Psoas muscle (tissue), 8 donors: Measurements from ENCODE around the gene SPAG16. TPM values are rescaled to one million over a fixed set of nuclear protein-coding genes. Genes with fewer than 3 reads are reported as not detected.

Source experiments
- ATAC-seq, 4 donors: fragments of 200-7000 bp; cut with Tn5 transposase; one replicate each; pipeline ENCODE4 v1.9.1; 2020; ENCODE audit warnings: moderate library complexity in 3 of 4, mild to moderate bottlenecking in 2 of 4
- DNase-seq, 2 donors: peaks; one replicate each; pipeline ENCODE4 v3.0.0-alpha.2; 2020
- H3K27ac ChIP-seq: fragments of 200-600 bp; one replicate; pipeline ENCODE4 v1.8.0; 2022
- H3K27me3 ChIP-seq, 3 donors: fragments of 200-600 bp in 1 of 3; one replicate each; pipeline versions ENCODE4 v1.6.1 to v1.8.0; 2013 to 2022; ENCODE audit warnings: low read length in 2 of 3, mild to moderate bottlenecking in 2 of 3, moderate library complexity in 1 of 3; ENCODE audit not compliant: insufficient read depth in 3 of 3
- H3K36me3 ChIP-seq, 2 donors: fragments of 200-600 bp in 1 of 2; one replicate each; pipeline versions ENCODE4 v1.6.1 to v1.8.0; 2013 to 2022; ENCODE audit warnings: low read depth in 1 of 2, mild to moderate bottlenecking in 1 of 2, moderate library complexity in 1 of 2; ENCODE audit not compliant: insufficient read depth in 1 of 2
- H3K4me1 ChIP-seq: fragments of 200-600 bp; one replicate; pipeline ENCODE4 v1.8.0; 2022
- H3K4me3 ChIP-seq: fragments of 200-600 bp; one replicate; pipeline ENCODE4 v1.8.0; 2022; ENCODE audit warnings: mild to moderate bottlenecking
- H3K9me3 ChIP-seq: fragments of 200-600 bp; one replicate; pipeline ENCODE4 v1.8.0; 2022
- WGBS, 3 donors: extraction: QIAGEN DNeasy Blood & Tissue Kit; methylation state at CpG; one replicate each; pipeline versions ENCODE4 v1.1.6 to v1.1.7; 2013; 5-methylcytosine and 5-hydroxymethylcytosine counted together
- intact Hi-C, 2 donors: fragments of 100-400 bp; cut with DNase I; formaldehyde crosslinking; loops; one replicate each; pipeline versions ENCODE4 v1.11.0 to v1.14.2; 2022
- polyA plus RNA-seq, 3 donors: library from polyadenylated mRNA; stranded (reverse); fragments of 200-250 nt; gene quantifications; one replicate each; pipeline ENCODE4 v1.2.3, GENCODE V29; 2013
- total RNA-seq, 4 donors: library from RNA; stranded (reverse); fragmentation: NEBNext Ultra II Directional in 2 of 4; extraction: Animal tissue kit (Norgen Biotek cat#: 25700) in 2 of 4; gene quantifications; one replicate each; pipeline versions ENCODE4 v1.2.1 to v1.2.4, GENCODE V29; 2021 to 2023
- TF ChIP-seq, protein P1 (sequence below): fragments of 200-600 bp; IDR thresholded peaks from one replicate; pipeline ENCODE4 v1.8.0; 2022; ENCODE audit warnings: antibody characterized with exemption
- donor health status: healthy with polysubstance abuse.
- donor health status: DM: no; HTN: no; CAD: no; lungs with moderate emphysema.
- donor health status: Bipolar disorder and iron deficiency.
- donor health status: healthy.
- donor health status: DM: yes; HTN: yes; CAD: no.
- donor health status: DM: no; HTN: no; CAD: no.
- donor health status: DM: no; HTN: no; CAD: no.
- donor health status: DM: yes; HTN: yes; CAD: no.

Gene SPAG16
- total and polyA plus RNA-seq, 7 donors: 1.6 to 8.7 (median 4.3) TPM

DNA sequence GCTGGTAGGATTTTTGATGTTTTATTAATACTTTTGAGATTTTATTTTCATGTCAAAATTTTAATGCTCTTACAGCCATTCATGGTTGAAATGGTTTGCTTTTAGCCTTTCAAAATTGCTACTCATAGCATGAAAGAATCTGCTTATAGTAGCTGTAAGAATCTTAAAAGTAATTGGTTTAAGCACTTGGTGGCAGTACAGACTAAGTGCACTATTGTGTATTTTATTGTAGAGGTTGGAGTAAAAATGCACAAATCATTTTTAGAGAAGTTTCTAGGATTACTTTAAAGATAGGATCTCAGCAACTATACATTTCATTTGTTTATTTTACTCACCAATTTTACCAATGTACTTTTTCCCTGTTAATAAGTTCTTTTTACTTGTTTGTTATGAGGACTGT lies 205.8 kb downstream of the SPAG16 start:
- Histone ChIP-seq H3K4me3 (no peak overlapping the region), H3K27ac (no peak overlapping the region), H3K27me3 (no peaks in the 10 kb centered on the region), H3K36me3 (no peaks in the 10 kb centered on the region), H3K9me3 (no peaks in the 10 kb centered on the region), H3K4me1 (no peaks in the 10 kb centered on the region)
- intact Hi-C loops: loop anchor here in 1 of 2 donors (10.0 kb wide), 1 partner anchor 235 kb away; no protein-coding TSS in a partner anchor
- ATAC-seq (no peak), DNase-seq (no peak)
- TF ChIP-seq, protein P1, sequence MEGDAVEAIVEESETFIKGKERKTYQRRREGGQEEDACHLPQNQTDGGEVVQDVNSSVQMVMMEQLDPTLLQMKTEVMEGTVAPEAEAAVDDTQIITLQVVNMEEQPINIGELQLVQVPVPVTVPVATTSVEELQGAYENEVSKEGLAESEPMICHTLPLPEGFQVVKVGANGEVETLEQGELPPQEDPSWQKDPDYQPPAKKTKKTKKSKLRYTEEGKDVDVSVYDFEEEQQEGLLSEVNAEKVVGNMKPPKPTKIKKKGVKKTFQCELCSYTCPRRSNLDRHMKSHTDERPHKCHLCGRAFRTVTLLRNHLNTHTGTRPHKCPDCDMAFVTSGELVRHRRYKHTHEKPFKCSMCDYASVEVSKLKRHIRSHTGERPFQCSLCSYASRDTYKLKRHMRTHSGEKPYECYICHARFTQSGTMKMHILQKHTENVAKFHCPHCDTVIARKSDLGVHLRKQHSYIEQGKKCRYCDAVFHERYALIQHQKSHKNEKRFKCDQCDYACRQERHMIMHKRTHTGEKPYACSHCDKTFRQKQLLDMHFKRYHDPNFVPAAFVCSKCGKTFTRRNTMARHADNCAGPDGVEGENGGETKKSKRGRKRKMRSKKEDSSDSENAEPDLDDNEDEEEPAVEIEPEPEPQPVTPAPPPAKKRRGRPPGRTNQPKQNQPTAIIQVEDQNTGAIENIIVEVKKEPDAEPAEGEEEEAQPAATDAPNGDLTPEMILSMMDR: no peak

DNA sequence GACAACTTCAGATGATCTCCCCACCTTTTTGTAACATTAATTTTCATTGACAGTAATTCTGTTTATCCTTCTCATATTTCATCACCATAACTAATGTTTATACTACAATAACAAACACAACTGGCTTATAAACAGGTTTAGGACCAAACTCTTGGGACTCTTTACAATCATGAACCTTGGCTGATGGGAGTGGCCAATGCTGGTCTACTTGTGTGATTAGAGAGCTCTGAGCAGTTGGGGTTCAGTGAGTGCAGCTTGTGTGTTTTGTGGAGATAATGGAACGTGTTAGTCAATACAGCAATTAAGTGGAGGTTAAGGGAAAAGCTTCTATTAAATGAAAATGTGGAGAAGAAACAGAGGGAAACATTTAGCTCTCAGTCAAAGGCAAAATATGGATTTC lies 207.1 kb downstream of the SPAG16 start:
- ATAC-seq (no peak), DNase-seq (no peak)
- H3K4me1 ChIP-seq: no peaks in the 10 kb centered on the region
- WGBS, 3 donors: 46 to 70% (median 65%) methylated on average over 1 of the region's 1 CpG
- H3K4me3 ChIP-seq: no peak overlapping the region
- H3K36me3 ChIP-seq: no peaks in the 10 kb centered on the region
- TF ChIP-seq, protein P1: no peak
- no peak overlapping the region for H3K27ac ChIP-seq
- H3K9me3 ChIP-seq: no peaks in the 10 kb centered on the region
- intact Hi-C loops: loop anchor here in 1 of 2 donors (10.0 kb wide), 1 partner anchor 237 kb away; no protein-coding TSS in a partner anchor
- H3K27me3 ChIP-seq: no peaks in the 10 kb centered on the region

DNA sequence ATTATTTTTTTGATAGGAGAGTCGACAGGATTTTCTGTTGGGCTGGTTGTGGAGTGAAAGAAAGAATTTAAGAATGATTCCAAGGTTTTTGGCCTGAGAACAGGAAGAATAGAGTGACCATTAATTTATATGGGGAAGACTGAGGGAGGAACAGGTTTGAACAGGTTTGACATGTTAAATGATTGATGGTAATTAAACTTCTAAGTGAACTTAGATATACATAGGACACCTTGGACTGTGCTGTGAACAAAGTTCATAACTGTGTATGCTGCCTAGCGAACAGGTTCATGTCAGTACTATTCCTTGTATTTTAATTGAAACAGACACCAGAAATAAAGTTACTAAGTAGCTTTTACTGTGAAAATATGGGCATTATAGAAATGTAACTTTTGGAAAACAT lies 212.0 kb downstream of the SPAG16 start:
- Histone ChIP-seq H3K4me3 (no peak overlapping the region), H3K36me3 (no peaks in the 10 kb centered on the region), H3K27me3 (no peaks in the 10 kb centered on the region), H3K9me3 (no peaks in the 10 kb centered on the region), H3K27ac (no peak overlapping the region), H3K4me1 (no peaks in the 10 kb centered on the region)
- ATAC-seq (no peak), DNase-seq (no peak)
- TF ChIP-seq, protein P1: no peak
- intact Hi-C loops: loop anchor here in 1 of 2 donors (10.0 kb wide), 1 partner anchor 241 kb away; no protein-coding TSS in a partner anchor
- WGBS, 3 donors: 54 to 59% (median 55%) methylated on average over 2 of the region's 2 CpGs

DNA sequence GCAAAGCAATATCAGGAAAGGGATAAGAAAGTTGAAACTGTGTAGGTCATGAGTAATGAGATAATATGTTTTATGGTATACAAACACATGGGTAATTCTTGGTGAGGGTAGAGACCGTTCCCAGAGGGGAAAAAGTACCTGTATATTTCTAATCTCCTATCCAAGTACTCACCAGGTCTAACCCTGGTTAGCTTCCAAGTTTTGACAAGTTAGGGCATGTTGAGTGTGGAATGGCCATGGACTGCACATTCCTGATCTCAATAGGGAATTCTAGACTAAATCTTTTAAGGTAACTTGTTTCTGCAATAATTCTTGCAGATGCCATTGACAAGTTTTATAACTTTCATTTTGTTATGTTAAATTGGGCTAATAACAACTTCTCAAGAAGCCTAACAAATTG lies 216.6 kb downstream of the SPAG16 start:
- no peaks in the 10 kb centered on the region for H3K4me1 ChIP-seq
- no peaks in the 10 kb centered on the region for H3K27me3 ChIP-seq
- no peaks in the 10 kb centered on the region for H3K36me3 ChIP-seq
- DNase-seq (no peak), ATAC-seq (no peak)
- H3K27ac ChIP-seq: no peak overlapping the region
- H3K4me3 ChIP-seq: no peak overlapping the region
- no peaks in the 10 kb centered on the region for H3K9me3 ChIP-seq
- intact Hi-C loops: no loop called here
- WGBS, 3 donors: 60 to 75% (median 73%) methylated on average over 1 of the region's 1 CpG
- TF ChIP-seq, protein P1: no peak

DNA sequence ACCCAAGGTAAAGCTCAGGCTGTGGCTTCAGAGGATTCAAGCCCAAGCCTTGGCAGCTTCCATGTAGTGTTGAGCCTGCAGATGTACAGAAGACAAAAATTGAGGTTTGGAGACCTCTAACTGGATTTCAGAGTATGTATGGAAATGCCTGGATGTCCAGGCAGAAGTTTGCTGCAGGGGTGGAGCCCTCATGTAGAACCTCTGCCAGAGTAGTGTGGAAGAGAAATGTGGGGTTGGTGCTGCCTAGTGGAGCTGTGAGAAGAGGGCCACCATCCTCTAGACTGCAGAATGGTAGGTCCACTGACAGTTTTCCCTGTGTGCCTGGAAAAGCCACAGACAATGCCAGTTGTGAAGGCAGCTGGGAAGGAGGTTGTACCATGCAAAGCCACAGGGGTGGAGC lies 239.9 kb downstream of the SPAG16 start:
- DNase-seq: no peak
- TF ChIP-seq, protein P1: no peak

More for the DNA sequence above, 239.9 kb downstream of the SPAG16 start:
- Histone ChIP-seq H3K4me1 (no peaks in the 10 kb centered on the region), H3K9me3 (peaks cover 6% of the 10 kb centered on the region), H3K27me3 (no peaks in the 10 kb centered on the region), H3K36me3 (no peaks in the 10 kb centered on the region), H3K27ac (no peak overlapping the region), H3K4me3 (no peak overlapping the region)
- no peak for ATAC-seq
- intact Hi-C loops: no loop called here
